Measurements from ENCODE around the gene EME1. TPM values are rescaled to one million over a fixed set of nuclear protein-coding genes. Genes with fewer than 3 reads are reported as not detected.
"Not testable (repeated sequence)": the region's sequence is repeated elsewhere in the genome, so short reads cannot be mapped to it uniquely, and the experiment has no call there.

The EME1 gene
- total RNA-seq, 1 experiment from 2014 or later, result 31.9 TPM

DNA sequence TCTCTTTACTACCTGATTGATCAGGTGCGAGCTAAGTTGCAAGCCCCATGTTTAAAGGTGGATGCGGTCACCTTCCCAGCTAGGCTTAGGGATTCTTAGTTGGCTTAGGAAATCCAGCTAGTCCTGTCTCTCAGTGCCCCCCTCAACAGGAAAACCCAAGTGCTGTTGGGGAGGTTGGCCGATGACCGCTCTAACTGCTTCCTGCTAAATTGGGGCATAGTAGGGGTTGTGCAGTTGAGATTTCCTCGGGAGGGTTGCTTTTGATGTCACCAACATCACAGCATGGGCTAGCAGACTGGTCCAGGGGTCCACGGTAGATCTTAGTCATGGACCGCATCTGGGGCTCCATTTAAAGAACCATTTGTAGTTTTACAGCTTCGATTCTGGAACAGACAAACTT, 26.6 kb downstream of the EME1 start:
- H3K4me3 ChIP-seq (ENCODE audit: low read depth, low read length, poor library complexity, severe bottlenecking); CTCF ChIA-PET; H3K4me1 ChIP-seq (ENCODE audit: insufficient read depth, low read length, poor library complexity, severe bottlenecking); H3K36me3 ChIP-seq (ENCODE audit: insufficient read depth, low read length, poor library complexity, severe bottlenecking); BruUV-seq (replicated peaks); DNase-seq (ENCODE audit: low spot score); POLR2A ChIA-PET (ENCODE audit: low non-redundant PET); H3K27ac ChIP-seq (ENCODE audit: low read depth, low read length, poor library complexity, severe bottlenecking); H3K27me3 ChIP-seq (replicated peaks; ENCODE audit: insufficient read depth, low read depth, low read length, poor library complexity); H3K9me3 ChIP-seq (ENCODE audit: low read depth, low read length, poor library complexity, severe bottlenecking); intact Hi-C loops (cut with micrococcal nuclease; ENCODE audit: unreplicated experiment): not testable (repeated sequence)

DNA sequence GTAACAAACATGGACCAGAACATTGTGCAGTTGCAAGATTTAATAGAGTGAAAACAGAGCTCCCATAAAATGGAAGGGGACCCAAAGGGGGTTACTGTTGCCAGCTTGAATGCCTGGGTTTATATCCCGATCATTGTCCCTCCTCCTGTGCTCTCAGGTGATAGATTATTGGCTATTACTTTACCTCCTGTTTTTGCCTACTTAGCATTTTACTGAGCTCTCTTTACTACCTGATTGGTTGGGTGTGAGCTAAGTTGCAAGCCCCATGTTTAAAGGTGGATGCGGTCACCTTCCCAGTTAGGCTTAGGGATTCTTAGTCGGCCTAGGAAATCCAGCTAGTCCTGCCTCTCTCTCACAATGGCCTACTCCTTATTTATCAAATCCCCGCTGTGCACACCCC, 32.3 kb downstream of the EME1 start:
- POLR2A ChIA-PET (ENCODE audit: low non-redundant PET), result not testable (repeated sequence)

DNA sequence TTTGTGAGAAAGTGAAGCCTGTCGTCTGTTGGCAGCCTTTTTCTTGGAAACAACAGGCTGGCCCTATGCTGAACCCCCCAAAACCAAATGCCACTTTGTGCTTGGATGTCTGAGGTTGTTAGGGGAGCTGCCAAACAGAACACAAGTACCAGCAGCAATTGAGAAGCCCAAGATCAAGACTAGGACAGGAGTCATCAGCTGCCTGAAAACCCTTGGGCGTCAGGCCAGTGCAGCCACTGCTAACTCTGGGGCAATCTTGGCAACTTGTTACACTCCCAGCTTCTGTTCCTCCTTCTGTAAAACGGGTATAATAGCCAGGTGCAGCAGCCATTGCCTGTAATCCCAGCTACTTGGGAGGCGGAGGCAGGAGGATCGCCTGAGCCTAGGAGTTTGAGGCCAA, 33.5 kb downstream of the EME1 start:
- no peak for TF ChIP-seq EZH2 (IDR thresholded peaks at IDR 0.05; ENCODE audit: borderline replicate concordance, low read depth, low read length, poor library complexity, severe bottlenecking)
- TF ChIP-seq, protein P1, sequence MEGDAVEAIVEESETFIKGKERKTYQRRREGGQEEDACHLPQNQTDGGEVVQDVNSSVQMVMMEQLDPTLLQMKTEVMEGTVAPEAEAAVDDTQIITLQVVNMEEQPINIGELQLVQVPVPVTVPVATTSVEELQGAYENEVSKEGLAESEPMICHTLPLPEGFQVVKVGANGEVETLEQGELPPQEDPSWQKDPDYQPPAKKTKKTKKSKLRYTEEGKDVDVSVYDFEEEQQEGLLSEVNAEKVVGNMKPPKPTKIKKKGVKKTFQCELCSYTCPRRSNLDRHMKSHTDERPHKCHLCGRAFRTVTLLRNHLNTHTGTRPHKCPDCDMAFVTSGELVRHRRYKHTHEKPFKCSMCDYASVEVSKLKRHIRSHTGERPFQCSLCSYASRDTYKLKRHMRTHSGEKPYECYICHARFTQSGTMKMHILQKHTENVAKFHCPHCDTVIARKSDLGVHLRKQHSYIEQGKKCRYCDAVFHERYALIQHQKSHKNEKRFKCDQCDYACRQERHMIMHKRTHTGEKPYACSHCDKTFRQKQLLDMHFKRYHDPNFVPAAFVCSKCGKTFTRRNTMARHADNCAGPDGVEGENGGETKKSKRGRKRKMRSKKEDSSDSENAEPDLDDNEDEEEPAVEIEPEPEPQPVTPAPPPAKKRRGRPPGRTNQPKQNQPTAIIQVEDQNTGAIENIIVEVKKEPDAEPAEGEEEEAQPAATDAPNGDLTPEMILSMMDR (conservative IDR thresholded peaks at IDR 0.05; ENCODE audit: low read depth, low read length), result no peak
- H3K9me3 ChIP-seq (ENCODE audit: low read depth, low read length, poor library complexity, severe bottlenecking), result no peaks in the 10 kb centered on the region
- BruUV-seq (replicated peaks), result no TSS peak
- no peak overlapping the region for H3K4me3 ChIP-seq (ENCODE audit: low read depth, low read length, poor library complexity, severe bottlenecking)
- H3K27ac ChIP-seq (ENCODE audit: low read depth, low read length, poor library complexity, severe bottlenecking), result no peak overlapping the region
- H3K36me3 ChIP-seq (ENCODE audit: insufficient read depth, low read length, poor library complexity, severe bottlenecking), result no peaks in the 10 kb centered on the region
- H3K27me3 ChIP-seq (replicated peaks; ENCODE audit: insufficient read depth, low read depth, low read length, poor library complexity), result no peaks in the 10 kb centered on the region
- intact Hi-C loops (cut with micrococcal nuclease; ENCODE audit: unreplicated experiment), result no loop called here
- no peak for DNase-seq (ENCODE audit: low spot score)
- CTCF ChIA-PET, result interaction anchor here (1.4 kb wide), 1 partner anchor 9 kb away, joined by 3 read pairs; the partner anchor contains the start of gene LRRC59
- H3K4me1 ChIP-seq (ENCODE audit: insufficient read depth, low read length, poor library complexity, severe bottlenecking), result no peaks in the 10 kb centered on the region
- POLR2A ChIA-PET (ENCODE audit: low non-redundant PET), result no interaction called here

More for the DNA sequence above, 32.3 kb downstream of the EME1 start:
- H3K4me1 ChIP-seq (ENCODE audit: insufficient read depth, low read length, poor library complexity, severe bottlenecking); DNase-seq (ENCODE audit: low spot score); H3K27me3 ChIP-seq (replicated peaks; ENCODE audit: insufficient read depth, low read depth, low read length, poor library complexity); H3K4me3 ChIP-seq (ENCODE audit: low read depth, low read length, poor library complexity, severe bottlenecking); H3K9me3 ChIP-seq (ENCODE audit: low read depth, low read length, poor library complexity, severe bottlenecking); H3K36me3 ChIP-seq (ENCODE audit: insufficient read depth, low read length, poor library complexity, severe bottlenecking); intact Hi-C loops (cut with micrococcal nuclease; ENCODE audit: unreplicated experiment); H3K27ac ChIP-seq (ENCODE audit: low read depth, low read length, poor library complexity, severe bottlenecking); BruUV-seq (replicated peaks): not testable (repeated sequence)
- CTCF ChIA-PET, result interaction anchor here (1.4 kb wide), 1 partner anchor 8 kb away, joined by 3 read pairs; the partner anchor contains the start of gene LRRC59

DNA sequence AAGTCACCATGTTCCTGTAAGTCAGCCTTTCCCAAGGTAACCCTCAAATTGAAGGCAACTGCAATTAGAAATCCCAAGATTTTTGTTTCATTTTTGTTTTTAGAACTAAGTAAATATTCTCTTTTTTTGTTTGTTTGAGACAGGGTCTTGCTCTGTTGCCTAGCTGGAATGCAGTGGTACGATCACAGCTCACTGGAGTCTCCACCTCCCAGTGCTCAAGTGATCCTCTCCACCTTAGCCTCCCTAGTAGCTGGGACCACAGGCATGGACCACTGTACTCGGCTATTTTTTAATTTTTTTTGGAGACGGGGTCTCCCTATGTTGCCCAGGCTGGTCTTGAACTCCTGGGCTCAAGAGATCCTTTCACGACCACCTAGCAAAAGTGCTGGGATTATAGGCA, 34.9 kb downstream of the EME1 start:
- no peak for DNase-seq (ENCODE audit: low spot score)
- no peaks in the 10 kb centered on the region for H3K9me3 ChIP-seq (ENCODE audit: low read depth, low read length, poor library complexity, severe bottlenecking)
- intact Hi-C loops (cut with micrococcal nuclease; ENCODE audit: unreplicated experiment), result no loop called here
- no peaks in the 10 kb centered on the region for H3K36me3 ChIP-seq (ENCODE audit: insufficient read depth, low read length, poor library complexity, severe bottlenecking)
- POLR2A ChIA-PET (ENCODE audit: low non-redundant PET), result no interaction called here
- CTCF ChIA-PET, result interaction anchor here (0.8 kb wide), 1 partner anchor 11 kb away, joined by 4 read pairs; no protein-coding TSS in a partner anchor
- H3K27me3 ChIP-seq (replicated peaks; ENCODE audit: insufficient read depth, low read depth, low read length, poor library complexity), result no peaks in the 10 kb centered on the region
- TF ChIP-seq, protein P1 (conservative IDR thresholded peaks at IDR 0.05; ENCODE audit: low read depth, low read length), result no peak
- TF ChIP-seq EZH2 (IDR thresholded peaks at IDR 0.05; ENCODE audit: borderline replicate concordance, low read depth, low read length, poor library complexity, severe bottlenecking), result no peak
- no peak overlapping the region for H3K27ac ChIP-seq (ENCODE audit: low read depth, low read length, poor library complexity, severe bottlenecking)
- no peaks in the 10 kb centered on the region for H3K4me1 ChIP-seq (ENCODE audit: insufficient read depth, low read length, poor library complexity, severe bottlenecking)
- BruUV-seq (replicated peaks), result no TSS peak
- H3K4me3 ChIP-seq (ENCODE audit: low read depth, low read length, poor library complexity, severe bottlenecking), result no peak overlapping the region

Measured in A673 (cell line).